AG04450 (cell line): ENCODE data around the gene LRIT1. TPM values are rescaled to one million over a fixed set of nuclear protein-coding genes. Genes with fewer than 3 reads are reported as not detected.

Source experiments
- CTCF ChIA-PET: fragments of 300-600, 350-600 bp; formaldehyde crosslinking; extraction: SDS; loops from one replicate; lab custom pipeline; 2022; ENCODE audit warnings: antibody characterized with exemption, inconsistent platforms; lab: Charles Lee
- POLR2A ChIA-PET: fragments of 350-600 bp; formaldehyde crosslinking; extraction: SDS; loops from one replicate; lab custom pipeline; 2021; ENCODE audit warnings: antibody characterized with exemption, inconsistent platforms; lab: Yijun Ruan, JAX
- DNase-seq: peaks from one replicate; pipeline ENCODE4 v3.0.0-alpha.2; 2011; ENCODE audit warnings: low read depth, low spot score
- H3K27ac ChIP-seq: one replicate; pipeline ENCODE4 v1.5.1; 2012; ENCODE audit warnings: low read depth, low read length, control low read depth
- H3K27me3 ChIP-seq: one replicate; pipeline ENCODE4 v1.6.0; 2012; ENCODE audit warnings: low read length; ENCODE audit not compliant: control insufficient read depth, insufficient read depth
- H3K4me3 ChIP-seq: 2 replicates; pipeline ENCODE4 v1.5.1; 2011; ENCODE audit warnings: mild to moderate bottlenecking, low read depth, low read length, control low read depth
- H3K9me3 ChIP-seq: 2 replicates; pipeline ENCODE4 v1.5.1; 2012; ENCODE audit warnings: low read length; ENCODE audit not compliant: control insufficient read depth, insufficient read depth
- polyA plus RNA-seq: library from polyadenylated mRNA; depleted of rRNA; stranded (reverse); fragments of >200 nt; gene quantifications from 2 replicates; pipeline ENCODE4 v1.2.3, GENCODE V29; 2011
- TF ChIP-seq, protein P1 (sequence below): IDR thresholded peaks from 2 replicates; pipeline ENCODE4 v1.5.1; 2011; ENCODE audit warnings: low read depth, low read length, control low read depth, inconsistent platforms

Gene LRIT1
- polyA plus RNA-seq, 1 experiment, result not detected

DNA sequence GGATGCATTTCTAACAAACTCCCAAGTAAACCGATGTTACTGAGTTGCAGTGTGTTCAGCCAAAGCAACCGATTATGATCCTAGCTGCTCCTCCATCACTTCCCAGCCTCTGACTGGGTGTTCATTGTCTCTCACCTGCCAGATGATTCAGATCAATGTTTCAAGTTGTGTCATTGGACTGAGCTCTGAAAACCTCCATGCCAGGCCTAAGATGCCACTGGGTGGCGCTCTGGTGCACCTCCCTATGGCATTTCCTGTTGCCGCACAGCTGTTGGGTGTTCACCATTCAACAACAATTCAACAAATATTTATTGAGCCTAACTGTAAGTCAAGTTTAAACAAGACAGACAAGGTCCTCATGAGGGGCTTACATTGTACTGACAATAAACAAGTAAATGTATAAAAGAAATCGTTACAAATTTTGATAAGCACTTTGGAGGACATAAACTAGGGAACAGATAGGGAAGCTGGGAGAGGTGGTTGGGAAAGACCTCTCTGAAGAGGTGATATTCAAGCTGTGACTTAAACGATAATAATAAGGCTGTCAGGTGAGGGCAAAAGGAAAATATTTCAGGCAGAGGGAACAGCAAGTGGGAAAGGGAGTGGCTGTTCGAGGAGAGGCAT, 26.3 kb upstream of the LRIT1 start:
- no peak overlapping the region for H3K27ac ChIP-seq
- H3K9me3 ChIP-seq, result no peaks in the 10 kb centered on the region
- CTCF ChIA-PET, result interaction anchor here (0.6 to 13.4 kb wide), 22 partner anchors 9 to 275 kb away, joined by 3 to 427 read pairs (median 4); no protein-coding TSS in a partner anchor
- TF ChIP-seq, protein P1, sequence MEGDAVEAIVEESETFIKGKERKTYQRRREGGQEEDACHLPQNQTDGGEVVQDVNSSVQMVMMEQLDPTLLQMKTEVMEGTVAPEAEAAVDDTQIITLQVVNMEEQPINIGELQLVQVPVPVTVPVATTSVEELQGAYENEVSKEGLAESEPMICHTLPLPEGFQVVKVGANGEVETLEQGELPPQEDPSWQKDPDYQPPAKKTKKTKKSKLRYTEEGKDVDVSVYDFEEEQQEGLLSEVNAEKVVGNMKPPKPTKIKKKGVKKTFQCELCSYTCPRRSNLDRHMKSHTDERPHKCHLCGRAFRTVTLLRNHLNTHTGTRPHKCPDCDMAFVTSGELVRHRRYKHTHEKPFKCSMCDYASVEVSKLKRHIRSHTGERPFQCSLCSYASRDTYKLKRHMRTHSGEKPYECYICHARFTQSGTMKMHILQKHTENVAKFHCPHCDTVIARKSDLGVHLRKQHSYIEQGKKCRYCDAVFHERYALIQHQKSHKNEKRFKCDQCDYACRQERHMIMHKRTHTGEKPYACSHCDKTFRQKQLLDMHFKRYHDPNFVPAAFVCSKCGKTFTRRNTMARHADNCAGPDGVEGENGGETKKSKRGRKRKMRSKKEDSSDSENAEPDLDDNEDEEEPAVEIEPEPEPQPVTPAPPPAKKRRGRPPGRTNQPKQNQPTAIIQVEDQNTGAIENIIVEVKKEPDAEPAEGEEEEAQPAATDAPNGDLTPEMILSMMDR, result peak; percentile 66
- no peak overlapping the region for H3K4me3 ChIP-seq
- peaks cover 7% of the 10 kb centered on the region for H3K27me3 ChIP-seq
- no peak for DNase-seq
- POLR2A ChIA-PET, result interaction anchor here (0.7 kb wide), 1 partner anchor 40 kb away, joined by 4 read pairs; no protein-coding TSS in a partner anchor

DNA sequence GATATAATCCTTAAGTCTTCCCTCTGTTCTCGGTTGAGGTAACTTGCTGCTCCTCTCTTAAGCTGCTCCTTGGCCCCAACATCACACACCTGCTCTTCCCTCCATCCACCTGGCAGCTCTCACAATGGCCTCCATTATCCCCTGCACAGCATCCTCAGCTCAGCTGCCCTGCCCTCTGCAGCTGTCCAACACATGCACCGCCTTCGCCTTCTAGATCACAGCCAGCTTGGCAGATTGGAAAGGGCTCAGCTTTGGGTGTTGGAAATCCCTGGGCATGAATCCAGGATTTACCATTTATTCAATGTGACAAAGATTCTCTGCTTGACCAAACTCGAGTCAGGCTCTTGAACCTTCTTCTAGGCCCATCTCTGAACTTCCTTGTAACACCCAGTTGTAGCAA, 24.1 kb upstream of the LRIT1 start:
- no peaks in the 10 kb centered on the region for H3K9me3 ChIP-seq
- ChIA-PET POLR2A (no interaction called here), CTCF (interaction anchor here (1.2 to 13.4 kb wide), 10 partner anchors 8 to 272 kb away, joined by 3 to 427 read pairs (median 7); no protein-coding TSS in a partner anchor)
- no peak overlapping the region for H3K27ac ChIP-seq
- DNase-seq, result no peak
- TF ChIP-seq, protein P1, result no peak
- H3K27me3 ChIP-seq, result peaks cover 10% of the 10 kb centered on the region
- H3K4me3 ChIP-seq, result no peak overlapping the region

DNA sequence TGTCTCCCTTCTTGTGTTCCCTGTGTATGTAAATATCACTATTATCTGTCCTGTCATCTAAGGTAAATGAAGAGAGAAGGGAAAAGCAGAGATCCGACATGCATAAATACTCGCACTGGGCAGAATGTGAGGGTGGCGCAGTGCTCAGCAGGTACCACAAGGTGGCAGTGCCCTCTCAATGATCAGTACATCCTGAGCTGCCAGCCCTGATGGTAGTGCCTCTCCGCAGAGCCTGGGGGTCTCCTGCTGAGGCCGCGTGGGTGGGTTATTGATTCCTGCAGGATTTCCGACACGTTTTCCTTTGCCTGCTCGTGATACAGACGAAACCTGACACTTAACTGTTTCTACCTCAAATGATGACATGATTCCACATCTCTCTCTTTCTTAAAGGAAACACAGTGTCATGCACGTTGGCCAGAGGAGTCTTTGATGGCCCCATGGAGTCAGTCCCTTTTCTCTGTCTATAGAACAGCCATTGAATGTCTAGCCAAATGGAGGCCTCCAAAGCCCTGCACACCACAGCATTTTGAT, 23.3 kb upstream of the LRIT1 start:
- CTCF ChIA-PET, result interaction anchor here (0.5 to 13.4 kb wide), 34 partner anchors 9 to 365 kb away, joined by 3 to 427 read pairs (median 5); no protein-coding TSS in a partner anchor
- POLR2A ChIA-PET, result no interaction called here
- Histone ChIP-seq H3K27me3 (peaks cover 10% of the 10 kb centered on the region), H3K27ac (no peak overlapping the region), H3K9me3 (no peaks in the 10 kb centered on the region), H3K4me3 (no peak overlapping the region)
- DNase-seq, result peak; percentile 32
- TF ChIP-seq, protein P1, result peak; percentile 98

DNA sequence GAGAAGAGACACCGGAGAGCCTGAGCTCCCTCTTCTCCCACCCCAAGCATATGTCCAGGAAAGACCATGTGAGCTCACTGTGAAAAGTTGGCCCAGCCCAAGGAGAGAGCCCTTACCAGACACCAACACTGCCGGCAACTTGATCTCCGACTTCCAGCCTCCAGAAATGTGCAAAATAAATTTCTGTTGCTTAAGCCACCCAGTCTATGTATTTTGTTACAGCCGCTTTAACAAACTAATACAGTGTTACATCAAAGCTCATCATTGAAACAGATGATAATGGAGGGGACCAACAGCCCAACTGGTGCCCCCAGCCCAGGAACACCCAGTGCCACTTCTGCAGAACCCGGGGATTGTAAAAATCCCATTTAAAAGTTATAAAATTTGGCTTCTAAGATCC, 22.4 kb upstream of the LRIT1 start:
- peaks cover 10% of the 10 kb centered on the region for H3K27me3 ChIP-seq
- TF ChIP-seq, protein P1, result no peak
- H3K9me3 ChIP-seq, result no peaks in the 10 kb centered on the region
- no peak overlapping the region for H3K27ac ChIP-seq
- ChIA-PET POLR2A (no interaction called here), CTCF (interaction anchor here (0.5 to 13.4 kb wide), 33 partner anchors 9 to 925 kb away, joined by 3 to 427 read pairs (median 5); no protein-coding TSS in a partner anchor)
- no peak overlapping the region for H3K4me3 ChIP-seq
- no peak for DNase-seq
